Neural progenitor cell (in vitro differentiated cells): ENCODE data around the gene IL5RA. TPM values are rescaled to one million over a fixed set of nuclear protein-coding genes. Genes with fewer than 3 reads are reported as not detected.

Source experiments
- DNase-seq: peaks from one replicate; pipeline ENCODE4 v3.0.0-alpha.2; 2016; ENCODE audit warnings: low spot score
- H2AFZ ChIP-seq: fragments of 200-600 bp; sonication (generic); replicated peaks from 2 replicates; pipeline ENCODE4 v1.6.1; 2016; ENCODE audit warnings: antibody characterized with exemption
- H3F3A ChIP-seq: fragments of 200-600 bp; sonication (generic); 2 replicates; pipeline ENCODE4 v1.6.1; 2016; ENCODE audit warnings: antibody characterized with exemption, low read depth
- H3K27ac ChIP-seq: fragments of 200-600 bp; sonication (generic); 2 replicates; pipeline ENCODE4 v1.5.1; 2016; ENCODE audit warnings: mild to moderate bottlenecking
- H3K27me3 ChIP-seq: fragments of 200-600 bp; sonication (generic); 2 replicates; pipeline ENCODE4 v1.6.1; 2016; ENCODE audit warnings: mild to moderate bottlenecking, moderate library complexity
- H3K36me3 ChIP-seq: fragments of 200-600 bp; sonication (generic); 2 replicates; pipeline ENCODE4 v1.5.1; 2016
- H3K4me1 ChIP-seq: fragments of 200-600 bp; sonication (generic); 2 replicates; pipeline ENCODE4 v1.6.1; 2016; ENCODE audit warnings: mixed run types
- H3K4me2 ChIP-seq: fragments of 200-600 bp; sonication (generic); 2 replicates; pipeline ENCODE4 v1.6.1; 2016
- H3K4me3 ChIP-seq: fragments of 200-600 bp; sonication (generic); 2 replicates; pipeline ENCODE4 v1.5.1; 2016
- H3K79me2 ChIP-seq: fragments of 200-600 bp; sonication (generic); 2 replicates; pipeline ENCODE4 v1.6.1; 2016; ENCODE audit warnings: low read depth
- H3K9ac ChIP-seq: fragments of 200-600 bp; sonication (generic); 2 replicates; pipeline ENCODE4 v1.6.1; 2016
- H3K9me3 ChIP-seq: fragments of 200-600 bp; sonication (generic); 2 replicates; pipeline ENCODE4 v1.5.1; 2016; ENCODE audit warnings: low read depth
- H4K20me1 ChIP-seq: fragments of 200-600 bp; sonication (generic); 2 replicates; pipeline ENCODE4 v1.6.1; 2016; ENCODE audit warnings: low read depth
- H3K27ac Mint-ChIP-seq: 3 replicates; pipeline ENCODE4 v1.8.0; 2021; ENCODE audit warnings: mixed read lengths
- H3K27me3 Mint-ChIP-seq: 2 replicates; pipeline ENCODE4 v1.8.0; 2022; ENCODE audit warnings: low read depth, mild to moderate bottlenecking, inconsistent platforms, moderate library complexity, mixed read lengths; ENCODE audit not compliant: insufficient read depth
- H3K36me3 Mint-ChIP-seq: 3 replicates; pipeline ENCODE4 v1.8.0; 2021; ENCODE audit warnings: mixed read lengths
- H3K4me1 Mint-ChIP-seq: 3 replicates; pipeline ENCODE4 v1.8.0; 2021; ENCODE audit warnings: mixed read lengths
- H3K4me3 Mint-ChIP-seq: 3 replicates; pipeline ENCODE4 v1.8.0; 2021; ENCODE audit warnings: mild to moderate bottlenecking, moderate library complexity, mixed read lengths
- H3K9me3 Mint-ChIP-seq: 3 replicates; pipeline ENCODE4 v1.8.0; 2020; ENCODE audit warnings: mixed read lengths
- EZH2 ChIP-seq: fragments of 200-600 bp; sonication (generic); IDR thresholded peaks from 2 replicates; pipeline ENCODE4 v1.6.1; 2017; ENCODE audit warnings: antibody characterized with exemption, mild to moderate bottlenecking, moderate library complexity
- EZH2phosphoT487 ChIP-seq: fragments of 200-600 bp; sonication (generic); IDR thresholded peaks from 2 replicates; pipeline ENCODE4 v1.6.1; 2017; ENCODE audit warnings: antibody characterized with exemption
- total RNA-seq: library from RNA; depleted of rRNA; stranded (reverse); fragments of >200 nt; gene quantifications from 2 replicates; pipeline ENCODE4 v1.2.3, GENCODE V29; 2015; ENCODE audit warnings: low replicate concordance
- TF ChIP-seq, protein P1 (sequence below): fragments of 200-600 bp; sonication (generic); IDR thresholded peaks from 2 replicates; pipeline ENCODE4 v1.5.1; 2017; ENCODE audit warnings: antibody characterized with exemption, mild to moderate bottlenecking

The IL5RA gene
- total RNA-seq, 1 donor from 2014 or later: not detected

DNA sequence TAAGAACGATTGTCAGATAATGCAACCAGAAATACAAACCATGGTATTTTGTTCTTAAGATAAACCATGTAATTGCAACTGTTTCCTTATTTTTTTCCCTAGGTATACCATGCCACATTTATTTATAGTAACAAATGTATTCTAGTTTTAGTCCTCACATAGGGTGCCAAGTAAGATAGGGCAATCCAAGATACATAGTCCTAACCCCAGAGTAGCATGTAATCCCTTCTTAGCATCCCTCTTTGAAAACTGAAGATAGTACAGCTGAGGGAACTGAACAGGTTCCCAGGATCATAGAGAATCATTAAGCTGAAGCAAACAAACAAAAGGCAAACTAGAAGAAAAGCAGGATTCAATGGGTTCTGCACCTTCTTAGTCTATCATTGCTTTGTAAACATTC is 41.3 kb upstream of the IL5RA start:
- H3K9me3 ChIP-seq: no peaks in the 10 kb centered on the region
- H3K27me3 Mint-ChIP-seq: no peaks in the 10 kb centered on the region
- peaks cover 15% of the 10 kb centered on the region for H3K36me3 Mint-ChIP-seq
- H4K20me1 ChIP-seq: no peaks in the 10 kb centered on the region
- peaks cover 43% of the 10 kb centered on the region for H3K36me3 ChIP-seq
- no peak for DNase-seq
- H3K4me3 Mint-ChIP-seq: no peak overlapping the region
- H3K4me1 Mint-ChIP-seq: no peaks in the 10 kb centered on the region
- no peak overlapping the region for H3K27ac Mint-ChIP-seq
- no peak overlapping the region for H2AFZ ChIP-seq
- H3K27ac ChIP-seq: no peak overlapping the region
- TF ChIP-seq EZH2phosphoT487 (no peak), EZH2 (no peak)
- TF ChIP-seq, protein P1, sequence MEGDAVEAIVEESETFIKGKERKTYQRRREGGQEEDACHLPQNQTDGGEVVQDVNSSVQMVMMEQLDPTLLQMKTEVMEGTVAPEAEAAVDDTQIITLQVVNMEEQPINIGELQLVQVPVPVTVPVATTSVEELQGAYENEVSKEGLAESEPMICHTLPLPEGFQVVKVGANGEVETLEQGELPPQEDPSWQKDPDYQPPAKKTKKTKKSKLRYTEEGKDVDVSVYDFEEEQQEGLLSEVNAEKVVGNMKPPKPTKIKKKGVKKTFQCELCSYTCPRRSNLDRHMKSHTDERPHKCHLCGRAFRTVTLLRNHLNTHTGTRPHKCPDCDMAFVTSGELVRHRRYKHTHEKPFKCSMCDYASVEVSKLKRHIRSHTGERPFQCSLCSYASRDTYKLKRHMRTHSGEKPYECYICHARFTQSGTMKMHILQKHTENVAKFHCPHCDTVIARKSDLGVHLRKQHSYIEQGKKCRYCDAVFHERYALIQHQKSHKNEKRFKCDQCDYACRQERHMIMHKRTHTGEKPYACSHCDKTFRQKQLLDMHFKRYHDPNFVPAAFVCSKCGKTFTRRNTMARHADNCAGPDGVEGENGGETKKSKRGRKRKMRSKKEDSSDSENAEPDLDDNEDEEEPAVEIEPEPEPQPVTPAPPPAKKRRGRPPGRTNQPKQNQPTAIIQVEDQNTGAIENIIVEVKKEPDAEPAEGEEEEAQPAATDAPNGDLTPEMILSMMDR: no peak
- H3K9me3 Mint-ChIP-seq: no peaks in the 10 kb centered on the region
- H3K27me3 ChIP-seq: no peaks in the 10 kb centered on the region
- no peak overlapping the region for H3K9ac ChIP-seq
- H3F3A ChIP-seq: peaks cover 4% of the 10 kb centered on the region
- no peaks in the 10 kb centered on the region for H3K4me1 ChIP-seq
- H3K79me2 ChIP-seq: no peaks in the 10 kb centered on the region
- H3K4me2 ChIP-seq: no peak overlapping the region
- no peak overlapping the region for H3K4me3 ChIP-seq

DNA sequence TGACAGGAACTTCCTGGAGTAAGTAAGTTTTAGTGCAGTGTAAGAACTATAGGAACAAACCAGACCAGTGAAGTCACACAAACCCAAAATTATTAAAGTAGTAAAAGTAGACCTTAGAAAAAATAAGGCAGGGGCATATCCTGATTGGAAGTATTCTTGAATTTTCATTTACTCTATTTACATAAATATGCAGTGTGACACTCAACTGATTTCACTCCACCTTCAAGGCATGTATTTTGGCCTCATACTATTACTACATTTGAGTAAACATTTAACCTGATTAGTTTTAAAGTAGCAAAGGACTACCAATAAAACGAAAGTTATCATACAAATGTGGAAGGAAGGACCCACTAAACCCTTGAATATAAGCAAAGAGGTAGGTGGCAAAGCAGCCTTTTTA is 39.4 kb upstream of the IL5RA start:
- Histone ChIP-seq H3K9me3 (no peaks in the 10 kb centered on the region), H3K4me2 (no peak overlapping the region), H3K27ac (no peak overlapping the region), H3K4me3 (no peak overlapping the region), H3K36me3 (peaks cover 42% of the 10 kb centered on the region), H3F3A (peaks cover 3% of the 10 kb centered on the region), H3K27me3 (no peaks in the 10 kb centered on the region), H4K20me1 (no peaks in the 10 kb centered on the region), H3K9ac (no peak overlapping the region), H3K4me1 (no peaks in the 10 kb centered on the region), H3K79me2 (no peaks in the 10 kb centered on the region), H2AFZ (no peak overlapping the region)
- Mint-ChIP-seq H3K4me1 (no peaks in the 10 kb centered on the region), H3K36me3 (peaks cover 24% of the 10 kb centered on the region), H3K9me3 (no peaks in the 10 kb centered on the region), H3K4me3 (no peak overlapping the region), H3K27me3 (no peaks in the 10 kb centered on the region), H3K27ac (no peak overlapping the region)
- TF ChIP-seq EZH2phosphoT487 (no peak), EZH2 (no peak)
- TF ChIP-seq, protein P1: no peak
- no peak for DNase-seq

DNA sequence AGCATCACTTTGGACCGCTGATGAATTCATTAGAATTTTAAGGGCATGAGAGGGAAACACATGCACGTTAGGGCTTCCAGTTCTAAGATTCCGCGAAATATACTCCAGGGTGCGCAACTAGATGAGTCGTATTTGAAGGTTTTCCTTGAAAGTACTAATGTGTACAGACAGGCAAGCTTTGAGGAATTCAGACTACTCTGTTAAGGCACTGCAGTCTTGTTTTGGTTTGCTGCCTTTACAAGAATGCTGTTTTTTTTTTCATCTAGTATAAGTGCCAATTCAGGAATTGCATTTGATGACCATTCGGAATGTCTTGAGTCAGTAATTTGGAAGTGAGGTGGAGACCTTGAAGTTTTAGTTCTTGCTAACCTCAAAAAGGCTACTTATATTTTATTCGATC is 35.7 kb upstream of the IL5RA start:
- H4K20me1 ChIP-seq: no peaks in the 10 kb centered on the region
- H3K4me3 ChIP-seq: no peak overlapping the region
- H3K4me1 ChIP-seq: no peaks in the 10 kb centered on the region
- no peaks in the 10 kb centered on the region for H3K9me3 Mint-ChIP-seq
- peaks cover 29% of the 10 kb centered on the region for H3K36me3 Mint-ChIP-seq
- no peak overlapping the region for H2AFZ ChIP-seq
- peaks cover 7% of the 10 kb centered on the region for H3K4me1 Mint-ChIP-seq
- H3K27ac Mint-ChIP-seq: no peak overlapping the region
- no peaks in the 10 kb centered on the region for H3K27me3 Mint-ChIP-seq
- H3K9me3 ChIP-seq: no peaks in the 10 kb centered on the region
- no peak for TF ChIP-seq EZH2
- no peak for TF ChIP-seq EZH2phosphoT487
- TF ChIP-seq, protein P1: no peak
- no peak overlapping the region for H3K27ac ChIP-seq
- DNase-seq: no peak
- H3K4me3 Mint-ChIP-seq: no peak overlapping the region
- no peaks in the 10 kb centered on the region for H3K27me3 ChIP-seq
- no peak overlapping the region for H3K9ac ChIP-seq
- no peaks in the 10 kb centered on the region for H3K79me2 ChIP-seq
- H3K4me2 ChIP-seq: no peak overlapping the region
- H3F3A ChIP-seq: peaks cover 3% of the 10 kb centered on the region
- H3K36me3 ChIP-seq: peaks cover 36% of the 10 kb centered on the region
